Measurements from ENCODE around the gene IGF1R. TPM values are rescaled to one million over a fixed set of nuclear protein-coding genes. Genes with fewer than 3 reads are reported as not detected.

The IGF1R gene
- total RNA-seq, 4 donors from 2014 or later, result 87.8 to 173 (median 107) TPM

GRCh38 chr15:98801234-98801561 lies 152.9 kb downstream of the IGF1R start:
- no peaks in the 10 kb centered on the region for H3K36me3 ChIP-seq

GRCh38 chr15:98802187-98802586 lies 153.8 kb downstream of the IGF1R start:
- Histone ChIP-seq H3K36me3 (no peaks in the 10 kb centered on the region), H3K27ac (no peak overlapping the region), H3K4me1 (peaks cover 38% of the 10 kb centered on the region), H3K9me3 (no peaks in the 10 kb centered on the region), H3K4me3 (no peak overlapping the region), H3K27me3 (no peaks in the 10 kb centered on the region)
- no peak for TF ChIP-seq POLR2AphosphoS5 (IDR thresholded peaks at IDR 0.05)
- TF ChIP-seq CTCF (IDR thresholded peaks at IDR 0.05), result no peak
- TF ChIP-seq EP300 (IDR thresholded peaks at IDR 0.05), result no peak
- no peak for TF ChIP-seq POLR2A (IDR thresholded peaks at IDR 0.05)
- no peak for DNase-seq (ENCODE audit: low spot score in 2 of 2)
- WGBS, result 94% methylated on average over 6 of the region's 6 CpGs

More at GRCh38 chr15:98801234-98801561, 152.9 kb downstream of the IGF1R start:
- TF ChIP-seq POLR2AphosphoS5 (IDR thresholded peaks at IDR 0.05) (no peak), EP300 (IDR thresholded peaks at IDR 0.05) (no peak), CTCF (IDR thresholded peaks at IDR 0.05) (no peak), POLR2A (IDR thresholded peaks at IDR 0.05) (no peak)
- Histone ChIP-seq H3K4me1 (peaks cover 38% of the 10 kb centered on the region), H3K4me3 (no peak overlapping the region), H3K27ac (peak overlapping the region; percentile 54), H3K9me3 (no peaks in the 10 kb centered on the region), H3K27me3 (no peaks in the 10 kb centered on the region)
- no peak for DNase-seq (ENCODE audit: low spot score in 2 of 2)
- 69% methylated on average over 4 of the region's 6 CpGs for WGBS

GRCh38 chr15:98803228-98804056 lies 155.1 kb downstream of the IGF1R start:
- Histone ChIP-seq H3K36me3 (no peaks in the 10 kb centered on the region), H3K4me3 (no peak overlapping the region), H3K9me3 (no peaks in the 10 kb centered on the region), H3K27ac (no peak overlapping the region), H3K27me3 (no peaks in the 10 kb centered on the region), H3K4me1 (peaks cover 36% of the 10 kb centered on the region)
- no peak for DNase-seq (ENCODE audit: low spot score in 2 of 2)
- TF ChIP-seq EP300 (IDR thresholded peaks at IDR 0.05), result no peak
- TF ChIP-seq CTCF (IDR thresholded peaks at IDR 0.05), result no peak
- no peak for TF ChIP-seq POLR2A (IDR thresholded peaks at IDR 0.05)
- TF ChIP-seq POLR2AphosphoS5 (IDR thresholded peaks at IDR 0.05), result no peak
- WGBS, result 96% methylated on average over 14 of the region's 14 CpGs

GRCh38 chr15:98804057-98804380 lies 155.7 kb downstream of the IGF1R start:
- TF ChIP-seq EP300 (IDR thresholded peaks at IDR 0.05) (no peak), POLR2AphosphoS5 (IDR thresholded peaks at IDR 0.05) (no peak), POLR2A (IDR thresholded peaks at IDR 0.05) (no peak), CTCF (IDR thresholded peaks at IDR 0.05) (peak in 1 of 2 donors; percentile 6)
- Histone ChIP-seq H3K27ac (no peak overlapping the region), H3K36me3 (no peaks in the 10 kb centered on the region), H3K9me3 (no peaks in the 10 kb centered on the region), H3K4me3 (no peak overlapping the region), H3K27me3 (no peaks in the 10 kb centered on the region), H3K4me1 (peaks cover 30% of the 10 kb centered on the region)
- WGBS, result 92% methylated on average over 5 of the region's 5 CpGs
- DNase-seq (ENCODE audit: low spot score in 2 of 2), result no peak

- H3K27ac ChIP-seq, result no peak overlapping the region
- H3K4me1 ChIP-seq, result peaks cover 21% of the 10 kb centered on the region
- H3K27me3 ChIP-seq, result no peaks in the 10 kb centered on the region
- DNase-seq (ENCODE audit: low spot score in 2 of 2), result no peak
- H3K9me3 ChIP-seq, result no peaks in the 10 kb centered on the region
- WGBS, result 83% methylated on average over 11 of the region's 12 CpGs
- no peak for TF ChIP-seq POLR2A (IDR thresholded peaks at IDR 0.05)
- TF ChIP-seq CTCF (IDR thresholded peaks at IDR 0.05), result no peak
- no peak for TF ChIP-seq POLR2AphosphoS5 (IDR thresholded peaks at IDR 0.05)
- TF ChIP-seq EP300 (IDR thresholded peaks at IDR 0.05), result no peak
- H3K36me3 ChIP-seq, result no peaks in the 10 kb centered on the region
- H3K4me3 ChIP-seq, result no peak overlapping the region
Measured at GRCh38 chr15:98805434-98806274, 157.3 kb downstream of the IGF1R start.

All from suprapubic skin (tissue), 4 donors.